Measurements from ENCODE around the gene MRPS5. TPM values are rescaled to one million over a fixed set of nuclear protein-coding genes. Genes with fewer than 3 reads are reported as not detected.

Gene MRPS5
- total and polyA plus RNA-seq, 2 donors (not counting 1 experiment from before 2014, with no cell fraction given), result 46.3 to 48.0 TPM

DNA sequence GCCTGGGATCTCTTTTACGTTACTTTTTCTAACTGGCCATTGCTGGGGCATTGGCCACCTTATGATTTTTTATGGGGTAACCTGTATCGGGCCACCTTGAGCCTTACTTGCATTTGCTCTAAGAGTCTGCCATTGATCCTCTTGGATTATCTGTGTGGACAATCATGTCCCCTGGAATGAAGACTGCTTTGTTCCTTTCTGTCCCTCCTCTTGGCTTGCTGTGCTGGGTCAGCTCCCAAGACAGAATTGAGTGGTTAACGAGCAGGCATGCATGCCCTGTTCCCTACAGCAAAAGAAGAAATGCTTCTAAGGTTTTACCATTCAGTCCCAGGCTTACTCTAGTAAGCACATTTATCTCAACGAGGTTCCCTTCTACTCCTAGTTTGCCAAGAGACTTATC is 49.8 kb downstream of the MRPS5 start:
- Mint-ChIP-seq H3K4me3 (no peak overlapping the region), H3K9me3 (ENCODE audit: insufficient read depth) (no peaks in the 10 kb centered on the region), H3K27me3 (peaks cover 18% of the 10 kb centered on the region), H3K4me1 (peaks cover 7% of the 10 kb centered on the region), H3K27ac (no peak overlapping the region)
- no peak overlapping the region for H3K9ac ChIP-seq (ENCODE audit: low read length)
- H3K4me1 ChIP-seq (ENCODE audit: control insufficient read depth in 2 of 2, insufficient read depth in 2 of 2, low read length in 2 of 2), result peaks cover 5 to 7% of the 10 kb centered on the region in 2 donors
- H3K9me3 ChIP-seq (ENCODE audit: control extremely low read depth in 1 of 3, control insufficient read depth in 2 of 3, insufficient read depth in 1 of 3, low read length in 2 of 3), result no peaks in the 10 kb centered on the region
- ATAC-seq (ENCODE audit: low read depth) (no peak), DNase-seq (no peak)
- no peak overlapping the region for H3K27ac ChIP-seq (ENCODE audit: low read length in 2 of 2)
- ChIA-PET POLR2A (no interaction called here), CTCF (no interaction called here)
- H2AFZ ChIP-seq (ENCODE audit: insufficient read depth, low read depth, low read length, poor library complexity, severe bottlenecking), result no peak overlapping the region
- intact Hi-C loops (cut with micrococcal nuclease), result no loop called here
- peaks cover 0 to 21% (median 6%) of the 10 kb centered on the region in 4 experiments for H3K27me3 ChIP-seq (replicated peaks in 1 of 4; ENCODE audit: control extremely low read depth in 1 of 4, control insufficient read depth in 3 of 4, insufficient read depth in 4 of 4, low read length in 3 of 4)
- no peak overlapping the region for H3K4me3 ChIP-seq (ENCODE audit: control extremely low read depth in 1 of 5, extremely low read depth in 1 of 5, insufficient read depth in 1 of 5, low read depth in 2 of 5, low read length in 4 of 5)
- H3K4me2 ChIP-seq (replicated peaks; ENCODE audit: low read depth, low read length, poor library complexity, severe bottlenecking), result no peak overlapping the region
- no peaks in the 10 kb centered on the region for H3K36me3 ChIP-seq (replicated peaks in 1 of 2; ENCODE audit: control extremely low read depth in 1 of 2, control insufficient read depth in 1 of 2, extremely low read depth in 1 of 2, insufficient read depth in 2 of 2, low read length in 1 of 2)
- TF ChIP-seq, protein P1, sequence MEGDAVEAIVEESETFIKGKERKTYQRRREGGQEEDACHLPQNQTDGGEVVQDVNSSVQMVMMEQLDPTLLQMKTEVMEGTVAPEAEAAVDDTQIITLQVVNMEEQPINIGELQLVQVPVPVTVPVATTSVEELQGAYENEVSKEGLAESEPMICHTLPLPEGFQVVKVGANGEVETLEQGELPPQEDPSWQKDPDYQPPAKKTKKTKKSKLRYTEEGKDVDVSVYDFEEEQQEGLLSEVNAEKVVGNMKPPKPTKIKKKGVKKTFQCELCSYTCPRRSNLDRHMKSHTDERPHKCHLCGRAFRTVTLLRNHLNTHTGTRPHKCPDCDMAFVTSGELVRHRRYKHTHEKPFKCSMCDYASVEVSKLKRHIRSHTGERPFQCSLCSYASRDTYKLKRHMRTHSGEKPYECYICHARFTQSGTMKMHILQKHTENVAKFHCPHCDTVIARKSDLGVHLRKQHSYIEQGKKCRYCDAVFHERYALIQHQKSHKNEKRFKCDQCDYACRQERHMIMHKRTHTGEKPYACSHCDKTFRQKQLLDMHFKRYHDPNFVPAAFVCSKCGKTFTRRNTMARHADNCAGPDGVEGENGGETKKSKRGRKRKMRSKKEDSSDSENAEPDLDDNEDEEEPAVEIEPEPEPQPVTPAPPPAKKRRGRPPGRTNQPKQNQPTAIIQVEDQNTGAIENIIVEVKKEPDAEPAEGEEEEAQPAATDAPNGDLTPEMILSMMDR (IDR thresholded peaks at IDR 0.05), result no peak
- no peak for TF ChIP-seq EZH2 (IDR thresholded peaks at IDR 0.05; ENCODE audit: borderline replicate concordance, insufficient read depth, low read depth, low read length, poor library complexity, severe bottlenecking)
- no peaks in the 10 kb centered on the region for H4K20me1 ChIP-seq (ENCODE audit: control insufficient read depth, insufficient read depth, low read length, poor library complexity, severe bottlenecking)
- no peaks in the 10 kb centered on the region for H3K79me2 ChIP-seq (ENCODE audit: control insufficient read depth, insufficient read depth, low read length)
- WGBS (ENCODE audit: insufficient coverage), result 96% methylated on average over 3 of the region's 4 CpGs

DNA sequence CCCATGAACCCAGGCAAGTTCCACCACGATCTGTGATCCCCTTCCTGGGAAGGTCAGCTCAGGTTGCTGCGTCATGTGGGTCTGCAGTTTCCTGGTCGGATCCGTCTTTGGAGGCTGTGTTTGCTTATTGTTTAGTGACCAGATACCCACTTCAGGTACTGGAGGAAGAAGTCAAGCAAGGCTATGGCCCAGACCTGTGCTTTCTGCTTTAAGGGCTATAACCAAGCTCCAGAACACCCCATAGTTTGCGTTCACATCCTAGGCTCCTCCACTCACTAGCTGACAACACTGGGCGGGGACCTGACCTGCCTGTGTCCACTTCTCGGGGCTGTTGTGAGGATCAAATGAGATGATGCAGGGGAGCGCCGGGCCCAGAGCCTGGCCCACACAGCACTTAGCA is 52.1 kb downstream of the MRPS5 start:
- Histone ChIP-seq H3K4me3 (ENCODE audit: control extremely low read depth in 1 of 5, extremely low read depth in 1 of 5, insufficient read depth in 1 of 5, low read depth in 2 of 5, low read length in 4 of 5) (no peak overlapping the region), H3K27ac (ENCODE audit: low read length in 2 of 2) (no peak overlapping the region), H3K9ac (ENCODE audit: low read length) (no peak overlapping the region), H4K20me1 (ENCODE audit: control insufficient read depth, insufficient read depth, low read length, poor library complexity, severe bottlenecking) (no peaks in the 10 kb centered on the region), H3K4me1 (ENCODE audit: control insufficient read depth in 2 of 2, insufficient read depth in 2 of 2, low read length in 2 of 2) (no peaks in the 10 kb centered on the region), H2AFZ (ENCODE audit: insufficient read depth, low read depth, low read length, poor library complexity, severe bottlenecking) (no peak overlapping the region), H3K79me2 (ENCODE audit: control insufficient read depth, insufficient read depth, low read length) (no peaks in the 10 kb centered on the region), H3K27me3 (replicated peaks in 1 of 4; ENCODE audit: control extremely low read depth in 1 of 4, control insufficient read depth in 3 of 4, insufficient read depth in 4 of 4, low read length in 3 of 4) (peaks cover 0 to 11% (median 1%) of the 10 kb centered on the region in 4 experiments), H3K36me3 (replicated peaks in 1 of 2; ENCODE audit: control extremely low read depth in 1 of 2, control insufficient read depth in 1 of 2, extremely low read depth in 1 of 2, insufficient read depth in 2 of 2, low read length in 1 of 2) (no peaks in the 10 kb centered on the region), H3K9me3 (ENCODE audit: control extremely low read depth in 1 of 3, control insufficient read depth in 2 of 3, insufficient read depth in 1 of 3, low read length in 2 of 3) (no peaks in the 10 kb centered on the region), H3K4me2 (replicated peaks; ENCODE audit: low read depth, low read length, poor library complexity, severe bottlenecking) (no peak overlapping the region)
- Mint-ChIP-seq H3K4me1 (no peaks in the 10 kb centered on the region), H3K9me3 (ENCODE audit: insufficient read depth) (no peaks in the 10 kb centered on the region), H3K27me3 (peaks cover 19% of the 10 kb centered on the region), H3K27ac (no peak overlapping the region), H3K4me3 (no peak overlapping the region)
- CTCF ChIA-PET, result no interaction called here
- ATAC-seq (ENCODE audit: low read depth), result no peak
- no peak for DNase-seq
- TF ChIP-seq, protein P1 (IDR thresholded peaks at IDR 0.05), result no peak
- intact Hi-C loops (cut with micrococcal nuclease), result no loop called here
- POLR2A ChIA-PET, result no interaction called here
- WGBS (ENCODE audit: insufficient coverage), result 94% methylated on average over 2 of the region's 9 CpGs

Measured in B cell (primary cell).